ENCODE measurements around the gene ILDR2.

GRCh38 chr1:166874464-166874863 is 100.9 kb downstream of the ILDR2 start:
- TF ChIP-seq POLR2AphosphoS5 (IDR thresholded peaks at IDR 0.05) (no peak), POLR2A (IDR thresholded peaks at IDR 0.05) (no peak)

Measured in transverse colon (tissue), 3 donors.